ENCODE measurements around the gene SLC39A11.

GRCh38 chr17:72970797-72971196 lies 121.7 kb downstream of the SLC39A11 start:
- TF ChIP-seq, protein P1, sequence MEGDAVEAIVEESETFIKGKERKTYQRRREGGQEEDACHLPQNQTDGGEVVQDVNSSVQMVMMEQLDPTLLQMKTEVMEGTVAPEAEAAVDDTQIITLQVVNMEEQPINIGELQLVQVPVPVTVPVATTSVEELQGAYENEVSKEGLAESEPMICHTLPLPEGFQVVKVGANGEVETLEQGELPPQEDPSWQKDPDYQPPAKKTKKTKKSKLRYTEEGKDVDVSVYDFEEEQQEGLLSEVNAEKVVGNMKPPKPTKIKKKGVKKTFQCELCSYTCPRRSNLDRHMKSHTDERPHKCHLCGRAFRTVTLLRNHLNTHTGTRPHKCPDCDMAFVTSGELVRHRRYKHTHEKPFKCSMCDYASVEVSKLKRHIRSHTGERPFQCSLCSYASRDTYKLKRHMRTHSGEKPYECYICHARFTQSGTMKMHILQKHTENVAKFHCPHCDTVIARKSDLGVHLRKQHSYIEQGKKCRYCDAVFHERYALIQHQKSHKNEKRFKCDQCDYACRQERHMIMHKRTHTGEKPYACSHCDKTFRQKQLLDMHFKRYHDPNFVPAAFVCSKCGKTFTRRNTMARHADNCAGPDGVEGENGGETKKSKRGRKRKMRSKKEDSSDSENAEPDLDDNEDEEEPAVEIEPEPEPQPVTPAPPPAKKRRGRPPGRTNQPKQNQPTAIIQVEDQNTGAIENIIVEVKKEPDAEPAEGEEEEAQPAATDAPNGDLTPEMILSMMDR (conservative IDR thresholded peaks at IDR 0.05 in 1 of 2, IDR thresholded peaks at IDR 0.05 in 1 of 2; ENCODE audit: low read depth in 1 of 2, low read length in 2 of 2) = no peak
- TF ChIP-seq EZH2 (IDR thresholded peaks at IDR 0.05; ENCODE audit: low read length, missing control alignments) = no peak

All from fibroblast of lung (primary cell).